Activated gamma-delta T cell treated with Interleukin-2 at 50 U/mL for 16 hours (primary cell): Measurements from ENCODE around the gene SIGLEC9.

ENCODE experiments used
- DNase-seq: peaks from one replicate; pipeline ENCODE4 v3.0.0-alpha.2; 2020

The SIGLEC9 gene

GRCh38 chr19:51097796-51098195 lies 26.9 kb upstream of the SIGLEC9 start:
- DNase-seq: no peak

GRCh38 chr19:51098365-51099046 lies 26.2 kb upstream of the SIGLEC9 start:
- DNase-seq: peak; percentile 57

GRCh38 chr19:51099047-51099382 lies 25.7 kb upstream of the SIGLEC9 start:
- no peak for DNase-seq

DNA sequence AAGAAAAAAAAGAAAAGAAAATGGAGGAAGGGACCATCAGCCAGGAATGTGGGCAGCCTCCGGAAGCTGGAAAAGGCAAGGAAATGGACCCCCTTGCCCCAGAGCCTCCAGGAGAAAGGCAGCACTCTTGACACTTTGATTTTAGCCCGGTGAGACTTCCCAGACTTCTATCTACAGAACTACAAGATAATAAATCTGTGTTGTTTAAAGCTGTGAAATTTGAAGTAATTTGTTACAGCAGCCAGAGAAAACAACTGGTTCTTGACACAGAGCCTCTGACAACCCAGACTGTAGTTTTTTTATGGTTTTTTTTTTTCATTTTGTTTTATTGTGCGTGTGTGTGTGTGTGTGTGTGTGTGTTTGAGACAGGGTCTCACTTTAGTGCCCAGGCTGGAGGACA lies 24.1 kb upstream of the SIGLEC9 start:
- DNase-seq: no peak

DNA sequence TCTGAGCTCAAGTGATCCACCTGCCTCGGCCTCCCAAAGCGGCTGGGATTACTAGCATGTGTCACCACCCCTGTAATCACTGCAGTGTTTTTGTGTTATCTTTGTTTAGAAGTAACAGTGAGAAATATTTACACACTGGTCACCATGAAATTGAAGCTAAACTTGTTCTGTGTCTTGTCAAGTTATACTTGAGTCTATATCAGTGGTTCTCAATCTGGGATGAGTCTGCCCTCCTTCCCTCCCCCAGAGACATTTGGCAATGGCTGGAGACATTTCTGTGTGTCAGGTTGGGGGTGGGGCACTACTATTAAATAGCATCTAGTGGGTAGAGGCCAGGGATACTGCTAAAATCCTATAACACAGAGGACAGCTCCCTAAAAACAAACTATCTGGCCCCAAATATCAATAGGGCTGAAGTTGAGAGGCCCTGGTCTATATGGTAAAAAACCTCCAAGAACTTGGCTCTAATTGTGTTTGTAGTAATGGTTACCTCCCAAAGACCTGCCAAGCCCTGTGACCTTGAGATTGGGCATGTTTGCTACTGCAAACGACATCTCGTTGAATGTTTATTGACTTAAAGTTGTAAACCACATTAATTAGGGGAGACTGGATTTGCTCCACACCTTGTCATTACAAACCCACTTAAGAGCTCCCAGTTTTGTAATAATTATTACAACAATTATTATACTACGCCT lies 23.4 kb upstream of the SIGLEC9 start:
- DNase-seq: no peak

- DNase-seq: no peak
Measured at GRCh38 chr19:51102991-51103390, 21.7 kb upstream of the SIGLEC9 start.

DNA sequence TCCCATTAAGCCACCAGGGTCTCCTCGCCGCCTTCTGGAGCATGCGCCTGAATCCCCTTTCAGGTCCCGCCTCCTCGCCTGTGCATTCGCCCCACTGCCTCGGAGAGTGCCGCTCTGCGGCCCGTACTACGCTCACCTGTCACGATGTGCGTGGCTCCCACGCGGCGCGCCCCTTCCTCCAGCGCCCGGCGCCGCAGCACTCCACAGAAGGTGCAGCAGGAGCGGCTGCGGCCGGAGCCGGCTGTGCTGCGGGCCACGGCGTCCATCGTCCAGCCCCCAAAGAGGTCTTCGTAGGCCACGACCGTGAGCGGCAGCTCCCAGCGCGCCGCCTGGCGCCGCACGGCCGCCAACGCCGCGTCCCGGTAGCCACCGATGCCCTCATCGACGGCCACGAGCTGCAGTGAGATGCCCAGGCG lies 20.8 kb upstream of the SIGLEC9 start:
- DNase-seq: no peak

DNA sequence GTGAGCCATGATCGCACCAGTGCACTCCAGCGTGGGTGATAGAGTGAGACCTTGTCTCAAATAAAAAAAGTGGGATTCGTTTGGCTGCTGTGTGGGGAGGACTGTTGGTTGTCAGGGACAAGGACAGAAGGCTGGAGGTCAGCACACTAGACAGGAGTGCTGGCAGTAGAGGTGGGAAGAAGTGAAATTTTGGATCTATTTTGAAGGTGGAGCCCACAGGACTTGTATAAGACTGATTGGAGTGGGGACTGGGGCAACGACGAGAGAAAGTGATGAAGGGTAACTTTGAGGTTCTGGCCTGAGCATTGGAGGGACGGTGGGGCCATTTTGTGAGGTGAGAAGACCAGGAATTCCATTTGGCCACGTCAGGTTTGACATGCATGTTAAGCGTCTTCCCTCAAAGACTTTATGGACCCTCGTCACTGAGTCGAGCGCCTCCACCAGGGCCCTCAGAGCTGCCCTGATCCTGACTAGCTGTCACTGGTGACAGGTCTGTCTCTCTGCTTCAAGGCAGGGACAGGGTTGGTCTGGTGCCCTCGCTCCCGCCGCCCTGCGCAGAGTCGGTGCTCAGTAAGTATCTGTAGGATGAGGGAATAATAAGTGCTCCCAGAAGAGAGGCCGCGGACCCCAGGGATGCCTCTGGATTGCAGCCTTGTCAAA lies 17.2 kb upstream of the SIGLEC9 start:
- no peak for DNase-seq

DNA sequence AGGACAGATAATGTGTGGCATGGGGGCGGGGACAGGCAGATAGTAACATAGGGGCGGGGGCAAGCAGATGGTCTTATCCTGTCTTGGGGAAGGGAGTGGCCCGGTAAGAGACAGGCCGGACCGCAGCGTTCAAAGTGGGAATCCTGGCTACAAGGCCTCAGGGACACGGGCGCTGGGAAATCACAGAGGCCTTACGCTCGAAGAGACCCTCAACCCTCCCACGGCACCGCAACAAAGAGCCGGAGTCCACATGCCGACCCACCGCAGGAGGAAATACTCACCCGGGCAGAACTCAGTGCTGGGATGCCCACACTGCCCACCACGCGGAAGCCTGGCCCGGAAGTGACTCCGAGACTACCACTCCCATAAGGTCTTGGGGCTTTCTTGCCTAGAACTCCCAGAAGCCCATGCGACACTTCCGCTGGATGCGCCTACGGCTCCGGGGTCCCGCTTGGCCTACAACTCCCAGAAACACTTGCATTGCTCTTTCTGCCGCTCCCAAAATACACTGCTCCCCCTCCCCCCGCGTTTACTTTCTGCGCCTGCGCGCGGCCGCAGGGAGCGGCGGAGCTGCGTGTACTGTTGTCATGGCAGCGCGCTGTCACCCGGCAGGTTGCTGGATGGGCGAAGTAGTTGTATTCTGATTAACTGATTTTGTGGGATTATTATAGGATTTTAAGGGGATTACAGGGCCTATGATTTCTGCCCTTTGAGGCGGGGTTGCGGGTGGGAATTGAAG lies 16.5 kb upstream of the SIGLEC9 start, which contains the start of gene CTU1:
Gene CTU1, minus strand, starts transcription at position 344 of the 739 bp plus-strand sequence. CDS start 3,840 bp downstream, outside the sequence.
- peak; percentile 99 for DNase-seq

GRCh38 chr19:51108805-51109146 lies 15.9 kb upstream of the SIGLEC9 start:
- no peak for DNase-seq

GRCh38 chr19:51110666-51110971 lies 14.1 kb upstream of the SIGLEC9 start:
- DNase-seq: no peak

DNA sequence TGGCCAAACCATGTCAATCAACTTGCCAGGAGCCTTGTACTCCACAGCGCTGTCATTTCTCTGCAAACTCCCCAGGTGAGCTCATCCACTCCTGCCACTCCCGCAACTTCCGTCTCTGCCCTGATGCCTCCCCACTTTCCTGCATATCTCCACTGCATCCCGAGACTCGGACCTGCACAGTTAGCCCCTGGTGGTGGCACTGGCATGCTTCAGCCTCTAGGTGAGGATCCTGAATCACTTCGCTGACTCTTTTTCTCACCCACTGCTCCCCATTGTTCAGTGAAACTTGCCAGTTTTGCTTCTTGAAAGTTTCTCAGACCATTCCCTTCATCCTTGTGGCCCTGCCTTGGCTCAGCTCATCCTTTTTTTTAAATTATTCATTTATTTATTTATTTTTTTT lies 13.1 kb upstream of the SIGLEC9 start:
- DNase-seq: no peak

- no peak for DNase-seq
Measured at GRCh38 chr19:51114087-51114729, 10.5 kb upstream of the SIGLEC9 start.

GRCh38 chr19:51116736-51117286 lies 7.9 kb upstream of the SIGLEC9 start:
- no peak for DNase-seq

GRCh38 chr19:51119101-51119500 lies 5.6 kb upstream of the SIGLEC9 start:
- DNase-seq: no peak

GRCh38 chr19:51119611-51120010 lies 5.1 kb upstream of the SIGLEC9 start:
- DNase-seq: no peak

DNA sequence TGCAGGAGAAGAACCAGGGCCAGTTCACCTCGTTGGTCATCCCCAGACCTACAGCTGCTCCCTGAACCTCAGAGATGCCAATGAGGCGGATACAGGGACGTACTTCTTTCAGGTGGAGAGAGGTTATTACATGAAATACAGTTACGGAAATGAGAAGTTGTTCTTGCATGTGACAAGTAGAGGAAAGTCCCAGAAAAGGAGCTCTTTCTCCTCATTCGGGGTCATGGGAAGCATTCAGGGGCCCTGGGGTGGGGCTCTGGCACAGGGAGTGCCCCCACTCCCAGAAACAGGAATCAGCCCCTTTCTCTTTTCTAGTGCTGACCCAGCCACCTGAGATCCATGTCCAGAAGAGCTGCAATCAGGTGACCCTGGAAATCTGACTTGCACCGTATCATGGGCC lies 4.5 kb upstream of the SIGLEC9 start:
- no peak for DNase-seq

GRCh38 chr19:51121257-51121656 lies 3.4 kb upstream of the SIGLEC9 start:
- no peak for DNase-seq

DNA sequence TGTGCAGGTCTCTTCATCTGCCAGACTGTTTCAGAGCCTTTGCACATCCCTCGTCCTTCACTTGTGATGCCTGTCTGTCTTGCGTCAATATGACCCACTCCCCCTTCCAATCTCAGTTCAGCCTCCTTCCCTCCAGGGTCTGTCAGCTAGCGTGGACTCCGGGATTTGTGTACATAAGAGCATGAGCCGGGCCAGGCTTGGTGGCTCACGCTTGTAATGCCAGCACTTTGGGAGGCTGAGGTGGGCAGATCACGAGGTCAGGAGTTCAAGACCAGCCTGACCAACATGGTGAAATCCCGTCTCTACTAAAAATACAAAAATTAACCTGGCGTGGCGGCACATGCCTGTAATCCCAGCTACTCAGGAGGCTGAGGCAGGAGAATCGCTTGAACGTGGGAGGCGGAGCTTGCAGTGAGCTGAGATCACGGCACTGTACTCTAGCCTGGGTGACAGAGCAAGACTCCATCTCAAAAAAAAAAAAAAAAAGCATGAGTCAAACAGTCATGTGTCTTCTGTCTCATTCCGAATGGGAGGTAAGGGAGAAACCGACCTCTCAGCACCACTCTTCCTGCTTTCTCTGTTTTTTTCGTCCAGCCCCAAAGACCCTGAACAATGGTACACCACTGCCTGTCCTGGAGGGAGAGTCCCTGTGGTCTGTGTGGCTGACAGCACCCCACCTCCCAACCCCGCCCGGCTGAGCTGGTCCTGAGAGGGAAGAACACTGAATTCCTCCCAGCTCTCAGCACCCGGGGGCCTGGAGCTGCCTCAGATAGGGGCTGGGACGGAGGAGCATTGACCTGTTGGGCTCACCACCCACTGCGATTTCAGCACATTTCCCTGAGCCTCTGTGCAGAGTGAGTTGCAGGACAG lies 2.4 kb upstream of the SIGLEC9 start:
- DNase-seq: no peak

DNA sequence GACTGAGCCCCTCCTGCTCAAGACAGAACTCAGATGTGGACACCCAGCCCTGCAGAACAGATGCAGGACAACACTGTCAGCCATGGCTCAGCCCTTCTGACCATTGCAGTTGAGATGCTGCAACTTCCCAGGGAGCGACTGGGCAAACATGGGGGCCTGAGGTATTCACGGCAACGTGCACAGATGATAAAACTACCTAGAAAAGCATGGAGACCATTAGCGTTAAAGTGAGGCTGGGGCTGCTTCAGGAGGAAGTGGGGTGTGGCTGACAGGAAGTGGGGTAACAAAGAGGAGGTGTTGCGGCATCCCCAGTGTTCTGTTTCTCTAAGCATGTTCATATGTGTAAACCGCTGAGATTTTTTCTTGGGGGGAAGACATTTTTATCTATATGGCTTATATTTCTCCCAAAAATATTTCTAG lies 1.3 kb upstream of the SIGLEC9 start:
- DNase-seq: peak; percentile 65

DNA sequence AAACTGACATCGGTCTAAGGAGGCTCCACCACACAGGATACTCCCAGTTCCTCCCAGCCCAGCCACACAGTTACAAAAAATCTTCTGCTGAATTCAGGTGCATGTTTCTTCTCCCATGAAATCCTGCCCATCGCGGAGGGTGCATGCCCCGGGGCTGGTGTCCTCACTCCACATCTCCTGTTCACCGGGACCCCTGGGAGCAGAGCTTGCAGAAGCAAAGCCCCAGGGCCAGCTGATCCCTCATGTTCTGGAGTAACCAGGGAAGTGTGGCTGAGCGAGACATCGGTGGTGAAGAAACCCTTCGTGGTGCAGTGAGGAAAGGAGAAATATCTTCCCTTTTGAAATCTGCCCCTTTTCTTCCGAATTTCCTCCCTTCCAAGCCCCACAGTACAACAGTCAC lies 904 bp upstream of the SIGLEC9 start:
- no peak for DNase-seq

GRCh38 chr19:51124216-51124615 lies 490 bp upstream of the SIGLEC9 start:
- DNase-seq: no peak
